Urothelium cell line (cell line): ENCODE results near the gene ZNF593.

Experiments
- DNase-seq: peaks from one replicate; pipeline ENCODE4 v3.0.0; 2011; ENCODE audit warnings: low spot score, mixed read lengths
- FAIRE-seq: peaks from 2 replicates; lab custom pipeline; 2011; peaks lifted over from hg19 to GRCh38; lab: Jason Lieb, UNC

Gene ZNF593

DNA sequence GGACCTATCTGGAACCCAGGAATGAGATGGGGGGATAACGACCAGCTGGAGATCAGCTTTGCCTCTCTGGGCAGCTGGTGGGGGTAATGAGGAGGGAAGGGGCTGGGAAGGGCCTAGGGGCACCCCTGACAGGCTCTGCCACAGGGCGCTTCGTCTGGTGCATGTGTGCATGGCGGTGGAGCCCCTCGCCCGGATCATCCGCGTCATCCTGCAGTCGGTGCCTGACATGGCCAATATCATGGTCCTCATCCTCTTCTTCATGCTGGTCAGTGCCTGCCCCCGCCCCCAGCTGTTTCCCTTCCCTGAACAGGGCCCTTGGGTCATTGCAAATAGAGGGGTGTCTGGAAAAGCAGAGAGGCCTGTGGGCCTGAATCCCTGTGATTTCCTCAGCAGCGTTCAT is 28.1 kb downstream of the ZNF593 start:
- FAIRE-seq (no peak), DNase-seq (no peak)

DNA sequence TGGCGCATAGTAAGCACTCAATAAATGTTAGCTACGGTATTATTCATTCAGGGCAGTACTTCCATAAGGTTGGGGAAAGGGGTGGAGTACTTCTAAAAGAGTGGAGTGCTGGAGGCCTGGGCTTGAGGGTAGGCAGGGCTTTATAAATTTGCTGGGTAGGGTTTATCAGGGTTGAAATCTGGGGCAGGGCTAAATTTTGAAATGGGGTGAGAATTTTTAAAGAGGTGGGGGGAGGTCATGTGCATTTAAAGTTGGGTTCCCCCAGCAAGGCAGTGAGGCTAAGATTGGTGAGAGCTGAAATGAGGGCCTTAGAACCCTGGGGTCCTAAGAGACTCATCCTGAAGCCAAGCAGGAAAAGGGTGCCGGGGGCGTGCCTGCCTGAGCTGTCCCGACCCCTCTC is 30.7 kb downstream of the ZNF593 start:
- FAIRE-seq (no peak), DNase-seq (no peak)

DNA sequence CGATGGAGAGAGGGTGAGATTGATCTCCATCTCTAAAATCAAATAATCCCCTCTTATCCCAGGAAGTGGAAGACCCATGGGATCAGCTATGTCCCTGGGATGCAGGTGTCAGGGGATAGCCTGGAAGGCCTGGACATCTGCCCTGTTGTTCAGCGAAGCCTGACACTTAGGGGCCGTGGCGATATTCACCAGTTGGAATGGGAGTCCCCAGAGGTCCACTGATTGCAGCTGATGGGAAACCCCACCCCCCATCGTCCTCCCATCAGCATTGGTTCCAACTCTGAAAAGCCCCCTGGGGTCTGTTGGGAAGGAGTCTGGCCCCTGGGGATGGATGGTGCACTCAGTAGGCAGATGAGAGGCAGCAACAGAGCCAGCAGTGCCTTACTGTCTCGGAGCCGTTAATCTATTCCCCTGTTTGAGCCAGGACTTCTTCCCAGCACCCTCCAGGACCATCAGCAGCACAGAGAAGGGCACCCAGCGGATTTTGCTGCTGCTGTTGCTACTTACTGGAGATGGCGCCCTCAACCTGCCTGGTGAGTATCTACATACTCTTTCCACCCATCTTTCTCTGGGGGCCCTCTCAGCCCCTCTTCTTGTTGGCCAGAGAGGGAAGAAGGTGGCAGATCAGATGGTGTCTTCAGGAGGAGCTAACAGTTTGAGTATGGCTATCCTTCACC is 34.1 kb downstream of the ZNF593 start:
- DNase-seq (no peak), FAIRE-seq (no peak)

DNA sequence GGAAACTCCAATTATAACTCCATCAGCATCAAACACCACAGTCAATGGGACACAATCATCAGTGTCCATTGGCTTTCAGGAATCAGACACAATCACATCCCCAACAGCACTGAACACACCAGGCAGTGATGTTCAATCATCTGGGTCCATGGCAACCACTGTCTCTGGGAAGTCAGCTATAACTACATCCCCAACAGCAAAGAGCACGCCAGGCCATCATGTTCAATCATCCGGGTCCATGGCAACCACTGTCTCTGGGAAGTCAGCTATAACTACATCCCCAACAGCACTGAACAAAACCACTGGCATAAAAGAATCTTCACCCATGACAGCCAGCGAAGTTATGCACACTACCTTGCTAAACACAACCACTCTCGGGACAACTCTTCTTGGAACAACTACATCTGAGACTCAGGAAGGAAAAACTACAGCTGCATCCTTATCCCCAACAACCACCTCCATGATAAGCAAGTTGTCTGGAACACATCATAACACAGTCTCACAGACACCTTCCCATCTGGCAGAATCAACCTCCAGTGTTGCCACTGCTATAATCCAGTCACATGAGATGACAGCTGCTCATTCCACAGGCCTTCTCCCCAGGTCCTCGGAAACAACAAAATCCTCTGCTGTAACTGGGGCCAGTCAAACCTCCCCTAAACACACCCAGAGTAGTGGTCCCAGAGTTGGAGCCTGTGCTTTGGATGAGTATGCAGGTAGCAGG is 40.6 kb downstream of the ZNF593 start:
- FAIRE-seq (no peak), DNase-seq (no peak)

DNA sequence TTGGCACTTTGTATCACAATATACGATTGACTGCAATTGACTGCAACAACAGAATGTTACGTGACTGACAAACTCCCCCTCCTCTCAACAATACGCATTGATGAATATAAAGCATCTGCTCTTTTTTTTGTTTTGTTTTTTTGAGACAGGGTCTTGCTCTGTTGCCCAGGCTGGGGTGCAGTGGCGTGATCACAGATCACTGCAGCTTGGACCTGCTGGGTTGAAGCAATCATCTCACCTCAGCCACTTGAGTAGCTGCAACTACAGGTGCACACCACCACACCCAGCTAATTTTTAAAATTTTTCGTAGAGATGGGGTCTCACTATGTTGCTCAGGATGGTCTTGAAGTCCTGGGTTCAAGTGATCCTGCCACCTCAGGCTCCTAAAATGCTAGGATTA is 43.0 kb downstream of the ZNF593 start:
- FAIRE-seq: no peak
- no peak for DNase-seq

DNA sequence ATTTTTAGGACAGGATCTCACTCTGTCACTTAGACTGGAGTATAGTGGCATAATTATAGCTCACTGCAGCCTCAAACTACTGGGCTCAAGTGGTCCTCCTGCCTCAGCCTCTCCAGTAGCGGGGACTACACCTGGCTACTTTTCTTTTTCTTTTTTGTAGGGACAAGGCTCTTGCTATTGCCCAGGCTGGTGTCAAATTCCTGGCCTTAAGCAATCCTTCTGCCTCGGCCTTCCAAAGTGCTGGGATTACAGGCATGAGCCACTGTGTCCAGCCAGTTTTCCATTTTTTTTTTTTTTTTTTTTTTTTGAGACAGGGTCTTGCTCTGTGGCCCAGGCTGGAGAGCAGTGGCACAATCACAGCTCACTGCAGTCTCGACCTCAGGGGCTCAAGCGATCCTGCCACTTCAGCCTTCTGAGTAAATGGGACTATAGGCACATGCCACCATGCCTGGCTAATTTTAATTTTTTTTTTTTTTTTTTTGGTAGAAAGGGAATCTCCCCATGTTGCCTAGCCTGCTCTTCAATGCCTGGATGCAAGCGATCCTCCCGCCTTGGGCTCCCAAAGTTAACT is 43.7 kb downstream of the ZNF593 start:
- DNase-seq (no peak), FAIRE-seq (no peak)

DNA sequence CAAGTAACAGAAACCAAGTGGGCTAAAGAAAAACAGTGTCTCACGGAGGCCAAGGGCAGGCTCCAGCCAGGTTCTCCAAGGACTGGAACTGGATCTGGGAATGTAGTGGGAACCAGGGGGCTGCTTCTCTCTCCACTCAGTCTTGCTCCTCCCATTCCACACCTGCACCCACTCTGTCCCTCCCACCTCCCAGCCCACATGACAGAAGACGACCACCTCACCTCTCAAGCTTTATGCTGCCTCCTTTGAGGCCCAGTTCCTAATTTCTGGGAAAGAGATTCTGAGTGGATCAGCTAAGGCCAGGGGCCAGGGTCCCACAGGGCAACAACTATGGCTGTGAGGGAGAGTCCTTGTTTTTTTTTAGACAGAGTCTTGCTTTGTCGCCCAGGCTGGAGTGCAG is 45.5 kb downstream of the ZNF593 start:
- DNase-seq (no peak), FAIRE-seq (no peak)

DNA sequence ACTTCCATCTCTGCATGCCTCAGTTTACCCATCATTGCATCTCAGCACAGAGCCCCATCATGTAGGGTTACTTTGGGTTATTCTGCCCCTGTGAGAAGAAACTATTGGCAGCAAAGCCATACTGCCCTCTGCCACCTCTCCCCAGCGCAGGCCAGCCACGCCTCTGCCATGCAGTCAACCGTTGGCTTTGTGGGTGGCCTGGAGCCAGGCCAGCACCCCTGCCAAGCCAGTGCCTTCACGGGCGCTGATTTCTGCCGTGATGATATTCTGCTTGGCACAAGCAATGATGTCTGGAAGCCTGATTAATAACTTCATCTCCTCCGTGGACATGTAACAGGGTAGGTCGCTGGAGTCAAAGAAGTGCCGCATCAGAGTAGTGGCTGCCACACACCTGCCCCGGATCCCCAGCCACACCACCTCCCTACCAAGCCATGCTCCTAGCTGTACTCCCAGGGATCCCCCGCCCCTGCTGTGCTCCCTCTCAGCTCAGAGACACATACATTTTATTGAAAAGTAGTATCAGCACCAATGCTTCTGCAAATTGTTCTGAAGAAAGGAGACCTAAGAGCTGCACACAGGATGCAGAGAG is 49.3 kb downstream of the ZNF593 start:
- DNase-seq (no peak), FAIRE-seq (peak; percentile 84)
